ENCODE results near the gene ARL4D. TPM values are rescaled to one million over a fixed set of nuclear protein-coding genes. Genes with fewer than 3 reads are reported as not detected.

ARL4D gene
- total and polyA plus RNA-seq, 11 donors: 2.2 to 16.2 (median 4.2) TPM

- Histone ChIP-seq H3K4me1 (peaks cover 0 to 4% (median 0%) of the 10 kb centered on the region in 12 donors), H3K27ac (no peak overlapping the region), H3K36me3 (no peaks in the 10 kb centered on the region), H3K27me3 (no peaks in the 10 kb centered on the region), H3K4me3 (no peak overlapping the region), H3K9me3 (no peaks in the 10 kb centered on the region)
- WGBS, 4 donors: 67 to 70% (median 70%) methylated on average over 7 of the region's 7 CpGs
- DNase-seq (no peak), ATAC-seq (no peak)
- no peak for TF ChIP-seq POLR2A (IDR thresholded peaks at IDR 0.05)
- no peak for TF ChIP-seq CTCF (IDR thresholded peaks at IDR 0.05)
- intact Hi-C loops (cut with DNase I): no loop called here
Measured at GRCh38 chr17:43448720-43449469, 50.1 kb downstream of the ARL4D start.

GRCh38 chr17:43449470-43450248 is 50.9 kb downstream of the ARL4D start:
- Histone ChIP-seq H3K27me3 (no peaks in the 10 kb centered on the region), H3K27ac (no peak overlapping the region), H3K36me3 (no peaks in the 10 kb centered on the region), H3K9me3 (no peaks in the 10 kb centered on the region), H3K4me1 (peaks cover 0 to 4% (median 0%) of the 10 kb centered on the region in 12 donors), H3K4me3 (no peak overlapping the region)
- intact Hi-C loops (cut with DNase I): no loop called here
- no peak for DNase-seq
- ATAC-seq: no peak
- TF ChIP-seq POLR2A (IDR thresholded peaks at IDR 0.05) (no peak), CTCF (IDR thresholded peaks at IDR 0.05) (no peak)
- 81 to 94% (median 84%) methylated on average over 8 of the region's 8 CpGs for WGBS, 4 donors

MicroRNAs within 50 kb of the gene (microRNA counts, 767-probe panel; counts per million panel counts)
- microRNA hsa-miR-2117: 671 to 1,472 counts per million in 2 donors

Other genes with a start within 250 kb of the ARL4D start
- 100 to 1,000 TPM in 5 of 9 donors, 10 to 100 TPM in 4; 82.6 to 146 (median 105) TPM for gene NBR1, start 227.8 kb upstream of the ARL4D start, total RNA-seq
- gene NBR1, start 227.8 kb upstream of the ARL4D start, polyA plus RNA-seq: 10 to 100 TPM; 31.6 to 70.0 TPM
- 10 to 100 TPM in 1 of 9 donors, 1 to 10 TPM in 8; 1.3 to 26.0 (median 2.0) TPM for gene TMEM106A, start 187.1 kb upstream of the ARL4D start, total RNA-seq
- gene TMEM106A, start 187.1 kb upstream of the ARL4D start, polyA plus RNA-seq: 1 to 10 TPM; 1.9 to 2.0 TPM
- gene CCDC200, start 170.4 kb upstream of the ARL4D start, total RNA-seq: not detected
- gene CCDC200, start 170.4 kb upstream of the ARL4D start, polyA plus RNA-seq: not detected
- 1,000 to 10,000 TPM in 6 of 9 donors, 100 to 1,000 TPM in 1, not detected in 2; 404 to 5,003 (median 3,408) TPM for gene RNU2-1, start 165.0 kb upstream of the ARL4D start, total RNA-seq
- not detected for gene RNU2-1, start 165.0 kb upstream of the ARL4D start, polyA plus RNA-seq
- gene DHX8, start 85.0 kb downstream of the ARL4D start, total RNA-seq: 10 to 100 TPM; 22.7 to 41.0 (median 28.1) TPM
- 10 to 100 TPM; 13.4 to 30.7 TPM for gene DHX8, start 85.0 kb downstream of the ARL4D start, polyA plus RNA-seq
- gene ETV4, start 147.3 kb downstream of the ARL4D start, total RNA-seq: 1 to 10 TPM in 2 of 9 donors, under 1 TPM in 7; 0.30 to 1.5 (median 0.74) TPM
- gene ETV4, start 147.3 kb downstream of the ARL4D start, polyA plus RNA-seq: 1 to 10 TPM in 1 of 2 donors, under 1 TPM in 1; 0.46 to 1.7 TPM

Data from heart left ventricle (tissue), 16 donors.